ENCODE results near the gene NRF1.
"Not testable (repeated sequence)": the region's sequence is repeated elsewhere in the genome, so short reads cannot be mapped to it uniquely, and the experiment has no call there.

The NRF1 gene

GRCh38 chr7:129649128-129649690, 37.7 kb downstream of the NRF1 start:
- no peak for DNase-seq

GRCh38 chr7:129650056-129650758, 38.7 kb downstream of the NRF1 start:
- DNase-seq = no peak

- no peak for DNase-seq
These were observed 41.4 kb downstream of the NRF1 start for GRCh38 chr7:129652914-129653313.

- DNase-seq = peak; percentile 58 to 65
These were observed 44.3 kb downstream of the NRF1 start for GRCh38 chr7:129655811-129656210.

GRCh38 chr7:129657363-129657762, 45.8 kb downstream of the NRF1 start:
- no peak for DNase-seq

- not testable (repeated sequence) for DNase-seq
These were observed 48.4 kb downstream of the NRF1 start for GRCh38 chr7:129659907-129660306.

- peak in 1 of 2 donors; percentile 8 for DNase-seq
These were observed 50.2 kb downstream of the NRF1 start for GRCh38 chr7:129661645-129662182.

GRCh38 chr7:129663240-129663639, 51.7 kb downstream of the NRF1 start:
- not testable (repeated sequence) for DNase-seq

GRCh38 chr7:129664029-129665012, 52.8 kb downstream of the NRF1 start:
- peak; percentile 30 to 55 for DNase-seq

GRCh38 chr7:129665013-129665401, 53.5 kb downstream of the NRF1 start:
- peak; percentile 53 to 74 for DNase-seq

GRCh38 chr7:129667116-129667515, 55.6 kb downstream of the NRF1 start:
- DNase-seq = no peak

- no peak for DNase-seq
These were observed 56.0 kb downstream of the NRF1 start for GRCh38 chr7:129667551-129667950.

GRCh38 chr7:129669901-129670300, 58.4 kb downstream of the NRF1 start:
- DNase-seq = no peak

GRCh38 chr7:129670656-129671055, 59.1 kb downstream of the NRF1 start:
- no peak for DNase-seq

- DNase-seq = no peak
These were observed 59.7 kb downstream of the NRF1 start for GRCh38 chr7:129671266-129671665.

GRCh38 chr7:129674475-129674874, 63.0 kb downstream of the NRF1 start:
- not testable (repeated sequence) for DNase-seq

- no peak for DNase-seq
These were observed 64.0 kb downstream of the NRF1 start for GRCh38 chr7:129675521-129675920.

GRCh38 chr7:129676017-129676897, 64.7 kb downstream of the NRF1 start:
- no peak for DNase-seq

GRCh38 chr7:129677796-129678195, 66.3 kb downstream of the NRF1 start:
- no peak for DNase-seq

GRCh38 chr7:129678606-129679005, 67.1 kb downstream of the NRF1 start:
- no peak for DNase-seq

- DNase-seq = no peak
These were observed 68.9 kb downstream of the NRF1 start for GRCh38 chr7:129680400-129680799.

GRCh38 chr7:129684777-129685176, 73.3 kb downstream of the NRF1 start:
- DNase-seq = no peak
